Liver (tissue), 3 donors: ENCODE results near the gene PPP1R12A.

ENCODE experiments used
- RAD21 ChIP-seq, 2 donors: IDR thresholded peaks; 2 replicates each; pipeline ENCODE4 v1.6.1; 2016; ENCODE audit warnings: antibody characterized with exemption in 2 of 2, mild to moderate bottlenecking in 2 of 2
- SP1 ChIP-seq: IDR thresholded peaks from 2 replicates; pipeline ENCODE4 v1.6.1; 2018; ENCODE audit warnings: antibody characterized with exemption, mild to moderate bottlenecking
- ZBTB33 ChIP-seq: IDR thresholded peaks from 2 replicates; pipeline ENCODE4 v1.6.1; 2016; ENCODE audit warnings: antibody characterized with exemption
- TF ChIP-seq, protein P1 (sequence below): fragments of 150-350 bp; IDR thresholded peaks from 2 replicates; pipeline ENCODE4 v1.5.1; 2017; ENCODE audit warnings: improper control_type of control experiment, low read depth, low read length; ENCODE audit not compliant: missing input control
- donor health status: healthy.
- donor health status: healthy.

- TF ChIP-seq, protein P1, sequence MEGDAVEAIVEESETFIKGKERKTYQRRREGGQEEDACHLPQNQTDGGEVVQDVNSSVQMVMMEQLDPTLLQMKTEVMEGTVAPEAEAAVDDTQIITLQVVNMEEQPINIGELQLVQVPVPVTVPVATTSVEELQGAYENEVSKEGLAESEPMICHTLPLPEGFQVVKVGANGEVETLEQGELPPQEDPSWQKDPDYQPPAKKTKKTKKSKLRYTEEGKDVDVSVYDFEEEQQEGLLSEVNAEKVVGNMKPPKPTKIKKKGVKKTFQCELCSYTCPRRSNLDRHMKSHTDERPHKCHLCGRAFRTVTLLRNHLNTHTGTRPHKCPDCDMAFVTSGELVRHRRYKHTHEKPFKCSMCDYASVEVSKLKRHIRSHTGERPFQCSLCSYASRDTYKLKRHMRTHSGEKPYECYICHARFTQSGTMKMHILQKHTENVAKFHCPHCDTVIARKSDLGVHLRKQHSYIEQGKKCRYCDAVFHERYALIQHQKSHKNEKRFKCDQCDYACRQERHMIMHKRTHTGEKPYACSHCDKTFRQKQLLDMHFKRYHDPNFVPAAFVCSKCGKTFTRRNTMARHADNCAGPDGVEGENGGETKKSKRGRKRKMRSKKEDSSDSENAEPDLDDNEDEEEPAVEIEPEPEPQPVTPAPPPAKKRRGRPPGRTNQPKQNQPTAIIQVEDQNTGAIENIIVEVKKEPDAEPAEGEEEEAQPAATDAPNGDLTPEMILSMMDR, result no peak
- no peak for TF ChIP-seq RAD21 (IDR thresholded peaks at IDR 0.05)
- no peak for TF ChIP-seq ZBTB33
- TF ChIP-seq SP1, result no peak
These were observed 84.1 kb downstream of the PPP1R12A start for GRCh38 chr12:79850610-79851299.
